Neutrophil (primary cell): ENCODE results near the gene CGN.

Experiments used
- H3K27ac ChIP-seq: fragments of 200-600 bp; sonication (generic); 2 replicates; pipeline ENCODE4 v1.5.1; 2016; ENCODE audit warnings: mild to moderate bottlenecking, moderate library complexity
- H3K27me3 ChIP-seq: fragments of 200-600 bp; sonication (generic); 2 replicates; pipeline ENCODE4 v1.6.0; 2016; ENCODE audit warnings: mild to moderate bottlenecking
- H3K36me3 ChIP-seq: fragments of 200-600 bp; sonication (generic); 2 replicates; pipeline ENCODE4 v1.5.1; 2017
- H3K4me1 ChIP-seq, 2 experiments: fragments of 200-600 bp in 1 of 2; sonication (generic) in 1 of 2; 1 replicate in 1 of 2; 2 replicates in 1 of 2; pipeline versions ENCODE4 v1.5.1 to v1.6.1; 2013 to 2016; ENCODE audit warnings: low read depth in 1 of 2, low read length in 1 of 2, mild to moderate bottlenecking in 1 of 2, moderate library complexity in 1 of 2; ENCODE audit not compliant: control insufficient read depth in 1 of 2, insufficient read depth in 1 of 2
- H3K4me3 ChIP-seq, 2 experiments: fragments of 200-600 bp in 1 of 2; sonication (generic) in 1 of 2; 1 replicate in 1 of 2; 2 replicates in 1 of 2; pipeline ENCODE4 v1.5.1; 2013 to 2016; ENCODE audit warnings: low read depth in 1 of 2, low read length in 1 of 2, mild to moderate bottlenecking in 1 of 2, moderate library complexity in 1 of 2
- H3K9me3 ChIP-seq: fragments of 200-600 bp; sonication (generic); 2 replicates; pipeline ENCODE4 v1.5.1; 2016
- TF ChIP-seq, protein P1 (sequence below): fragments of 200-600 bp; sonication (generic); IDR thresholded peaks from 2 replicates; pipeline ENCODE4 v1.5.1; 2016; ENCODE audit warnings: antibody characterized with exemption

Gene CGN

DNA sequence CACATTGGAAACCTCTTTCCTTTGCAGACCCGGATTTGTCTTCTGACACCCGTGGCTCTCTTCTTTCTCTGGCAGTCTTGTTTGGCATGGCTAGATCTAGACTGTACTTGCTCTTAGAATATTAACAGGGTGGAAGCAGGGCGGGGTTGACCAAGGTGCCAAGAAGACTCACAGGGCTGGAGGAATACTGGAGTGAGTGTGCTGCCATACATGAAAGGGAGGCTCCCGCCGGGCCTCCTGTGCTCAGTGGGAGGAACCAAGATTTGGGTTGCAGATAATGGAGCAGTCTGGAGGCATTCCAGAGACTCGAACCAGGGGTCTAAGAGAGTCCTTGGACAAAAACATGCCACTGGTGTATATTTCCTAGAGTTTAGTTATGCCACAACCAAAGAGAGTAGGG lies 73.1 kb downstream of the CGN start:
- Histone ChIP-seq H3K4me3 (no peak overlapping the region), H3K4me1 (no peaks in the 10 kb centered on the region), H3K9me3 (no peaks in the 10 kb centered on the region), H3K27ac (no peak overlapping the region), H3K36me3 (no peaks in the 10 kb centered on the region), H3K27me3 (no peaks in the 10 kb centered on the region)
- TF ChIP-seq, protein P1, sequence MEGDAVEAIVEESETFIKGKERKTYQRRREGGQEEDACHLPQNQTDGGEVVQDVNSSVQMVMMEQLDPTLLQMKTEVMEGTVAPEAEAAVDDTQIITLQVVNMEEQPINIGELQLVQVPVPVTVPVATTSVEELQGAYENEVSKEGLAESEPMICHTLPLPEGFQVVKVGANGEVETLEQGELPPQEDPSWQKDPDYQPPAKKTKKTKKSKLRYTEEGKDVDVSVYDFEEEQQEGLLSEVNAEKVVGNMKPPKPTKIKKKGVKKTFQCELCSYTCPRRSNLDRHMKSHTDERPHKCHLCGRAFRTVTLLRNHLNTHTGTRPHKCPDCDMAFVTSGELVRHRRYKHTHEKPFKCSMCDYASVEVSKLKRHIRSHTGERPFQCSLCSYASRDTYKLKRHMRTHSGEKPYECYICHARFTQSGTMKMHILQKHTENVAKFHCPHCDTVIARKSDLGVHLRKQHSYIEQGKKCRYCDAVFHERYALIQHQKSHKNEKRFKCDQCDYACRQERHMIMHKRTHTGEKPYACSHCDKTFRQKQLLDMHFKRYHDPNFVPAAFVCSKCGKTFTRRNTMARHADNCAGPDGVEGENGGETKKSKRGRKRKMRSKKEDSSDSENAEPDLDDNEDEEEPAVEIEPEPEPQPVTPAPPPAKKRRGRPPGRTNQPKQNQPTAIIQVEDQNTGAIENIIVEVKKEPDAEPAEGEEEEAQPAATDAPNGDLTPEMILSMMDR, result no peak

DNA sequence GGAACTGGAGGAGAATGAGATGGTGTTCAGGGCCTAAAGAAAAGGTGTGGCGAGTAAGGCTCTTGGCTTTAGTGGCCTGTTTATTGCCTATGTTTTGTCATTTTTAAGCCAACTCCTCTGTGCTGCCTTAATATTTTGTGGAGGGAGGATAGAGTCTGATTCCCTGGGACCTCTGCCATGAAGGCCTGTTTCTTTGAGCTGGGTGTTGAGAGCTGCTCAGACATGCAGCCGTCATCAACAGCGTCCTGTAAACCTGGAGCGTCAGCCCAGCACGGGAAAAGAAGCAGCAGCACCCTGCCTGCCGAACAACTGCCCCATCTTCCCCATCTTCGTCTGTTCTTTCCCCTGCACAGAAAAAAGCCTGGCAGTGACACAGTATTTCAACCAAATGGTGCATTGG lies 73.6 kb downstream of the CGN start:
- Histone ChIP-seq H3K4me3 (no peak overlapping the region), H3K27ac (no peak overlapping the region), H3K27me3 (no peaks in the 10 kb centered on the region), H3K36me3 (no peaks in the 10 kb centered on the region), H3K4me1 (no peaks in the 10 kb centered on the region), H3K9me3 (no peaks in the 10 kb centered on the region)
- TF ChIP-seq, protein P1, result no peak

DNA sequence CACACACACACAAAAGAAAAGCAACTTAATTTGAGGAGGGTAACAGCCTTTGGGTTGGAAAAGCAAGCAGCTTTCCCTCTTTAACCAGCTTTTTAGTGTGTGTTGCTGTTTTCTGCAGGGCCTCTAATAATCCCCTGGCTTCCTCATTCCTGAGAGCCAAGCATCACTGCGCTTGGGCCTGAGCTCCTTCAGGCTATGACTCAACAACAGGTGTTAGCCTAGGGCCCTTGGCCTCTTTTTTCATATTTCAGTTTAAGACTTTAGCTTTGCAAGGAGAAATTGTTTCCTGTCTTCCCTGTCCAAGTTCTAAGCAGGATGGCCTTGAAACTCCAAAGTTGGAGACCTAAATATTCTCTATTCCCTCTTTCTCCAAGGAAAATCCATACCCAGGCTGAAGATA lies 74.4 kb downstream of the CGN start:
- H3K36me3 ChIP-seq, result no peaks in the 10 kb centered on the region
- H3K27me3 ChIP-seq, result no peaks in the 10 kb centered on the region
- H3K4me1 ChIP-seq, result no peaks in the 10 kb centered on the region
- H3K27ac ChIP-seq, result no peak overlapping the region
- H3K4me3 ChIP-seq, result no peak overlapping the region
- TF ChIP-seq, protein P1, result no peak
- H3K9me3 ChIP-seq, result no peaks in the 10 kb centered on the region
